GM23338 (cell line): ENCODE data around the gene TBC1D30. TPM values are rescaled to one million over a fixed set of nuclear protein-coding genes. Genes with fewer than 3 reads are reported as not detected.

Experiments used
- ATAC-seq: fragments of 200-7000 bp; cut with Tn5 transposase; 3 replicates; pipeline ENCODE4 v1.9.1; 2020
- DNase-seq: peaks from one replicate; pipeline ENCODE4 v3.0.0-alpha.2; 2015; ENCODE audit warnings: low spot score
- H2AFZ ChIP-seq: fragments of 200-600 bp; sonication (generic); 2 replicates; pipeline ENCODE4 v1.8.0; 2016; ENCODE audit warnings: antibody characterized with exemption, mild to moderate bottlenecking, moderate library complexity
- H3F3A ChIP-seq: fragments of 200-600 bp; sonication (generic); replicated peaks from 2 replicates; pipeline ENCODE4 v1.8.0; 2017; ENCODE audit warnings: antibody characterized with exemption, mixed run types, low read depth
- H3K27ac ChIP-seq: fragments of 200-600 bp; sonication (generic); 2 replicates; pipeline ENCODE4 v1.6.1; 2016; ENCODE audit warnings: low read depth
- H3K27me3 ChIP-seq: fragments of 200-600 bp; sonication (generic); 2 replicates; pipeline ENCODE4 v1.8.0; 2016; ENCODE audit warnings: mild to moderate bottlenecking, mixed run types, moderate library complexity; ENCODE audit not compliant: insufficient read depth
- H3K36me3 ChIP-seq: fragments of 200-600 bp; sonication (generic); 2 replicates; pipeline ENCODE4 v1.8.0; 2016; ENCODE audit warnings: mild to moderate bottlenecking; ENCODE audit not compliant: insufficient read depth
- H3K4me1 ChIP-seq: fragments of 200-600 bp; sonication (generic); 2 replicates; pipeline ENCODE4 v1.8.0; 2016; ENCODE audit warnings: mild to moderate bottlenecking, moderate library complexity; ENCODE audit not compliant: insufficient read depth
- H3K4me2 ChIP-seq: fragments of 200-600 bp; sonication (generic); 2 replicates; pipeline ENCODE4 v1.7.1; 2017; ENCODE audit warnings: mixed run types
- H3K4me3 ChIP-seq: fragments of 200-600 bp; sonication (generic); 2 replicates; pipeline ENCODE4 v1.6.1; 2016; ENCODE audit warnings: mixed run types
- H3K79me2 ChIP-seq: fragments of 200-600 bp; sonication (generic); replicated peaks from 2 replicates; pipeline ENCODE4 v1.8.0; 2017; ENCODE audit warnings: mild to moderate bottlenecking; ENCODE audit not compliant: insufficient read depth
- H3K9me2 ChIP-seq: fragments of 200-600 bp; sonication (generic); 2 replicates; pipeline ENCODE4 v1.8.0; 2017; ENCODE audit not compliant: insufficient read depth
- H4K20me1 ChIP-seq: fragments of 200-600 bp; sonication (generic); replicated peaks from 2 replicates; pipeline ENCODE4 v1.8.0; 2017; ENCODE audit warnings: mild to moderate bottlenecking; ENCODE audit not compliant: insufficient read depth
- H3K27ac Mint-ChIP-seq: 2 replicates; pipeline ENCODE4 v1.8.0; 2020; ENCODE audit warnings: inconsistent platforms, mild to moderate bottlenecking, moderate library complexity, mixed read lengths
- H3K27me3 Mint-ChIP-seq: 3 replicates; pipeline ENCODE4 v1.8.0; 2022; ENCODE audit warnings: low read depth, mild to moderate bottlenecking, moderate library complexity, mixed read lengths, inconsistent platforms; ENCODE audit not compliant: insufficient read depth, poor library complexity
- H3K36me3 Mint-ChIP-seq: 3 replicates; pipeline ENCODE4 v1.8.0; 2021; ENCODE audit warnings: low read depth, mild to moderate bottlenecking, inconsistent platforms, moderate library complexity, mixed read lengths
- H3K4me1 Mint-ChIP-seq: 3 replicates; pipeline ENCODE4 v1.8.0; 2020; ENCODE audit warnings: mild to moderate bottlenecking, inconsistent platforms, mixed read lengths
- H3K4me3 Mint-ChIP-seq: 3 replicates; pipeline ENCODE4 v1.8.0; 2021; ENCODE audit warnings: moderate library complexity, mild to moderate bottlenecking, inconsistent platforms, mixed read lengths
- H3K9me3 Mint-ChIP-seq: 3 replicates; pipeline ENCODE4 v1.8.0; 2020; ENCODE audit warnings: moderate library complexity, mild to moderate bottlenecking, inconsistent platforms, mixed read lengths
- CREB1 ChIP-seq: fragments of 250-450 bp; sonication (Bioruptor Pico); IDR thresholded peaks from 2 replicates; pipeline ENCODE4 v1.5.0; 2020; ENCODE audit warnings: low read depth, mild to moderate bottlenecking, moderate library complexity
- CTCF ChIP-seq, 2 experiments: fragments of 200-600 bp in 1 of 2; sonication (generic) in 1 of 2; conservative IDR thresholded peaks; 2 replicates each; pipeline versions ENCODE4 v1.5.1 to v1.6.1; 2016 to 2017; ENCODE audit warnings: antibody characterized with exemption in 2 of 2, low read depth in 2 of 2, mild to moderate bottlenecking in 2 of 2, moderate library complexity in 1 of 2
- ETS1 ChIP-seq: IDR thresholded peaks from 2 replicates; pipeline ENCODE4 v1.6.1; 2016; ENCODE audit warnings: antibody characterized with exemption
- EZH2phosphoT487 ChIP-seq: fragments of 200-600 bp; sonication (generic); IDR thresholded peaks from one replicate; pipeline ENCODE4 v1.8.1; 2018; ENCODE audit warnings: antibody characterized with exemption; ENCODE audit not compliant: unreplicated experiment
- NANOG ChIP-seq: IDR thresholded peaks from 2 replicates; pipeline ENCODE4 v1.6.1; 2016; ENCODE audit warnings: antibody characterized with exemption, borderline replicate concordance
- POLR2AphosphoS5 ChIP-seq: IDR thresholded peaks from 2 replicates; pipeline ENCODE4 v1.6.1; 2016; ENCODE audit warnings: antibody characterized with exemption, low read depth
- REST ChIP-seq: IDR thresholded peaks from one replicate; pipeline ENCODE4 v1.6.1; 2018; ENCODE audit warnings: antibody characterized with exemption; ENCODE audit not compliant: unreplicated experiment
- STAT1 ChIP-seq: IDR thresholded peaks from one replicate; pipeline ENCODE4 v1.6.1; 2016; ENCODE audit warnings: antibody characterized with exemption; ENCODE audit not compliant: unreplicated experiment
- ZNF114 ChIP-seq: fragments of 250-450 bp; sonication (Bioruptor Pico); IDR thresholded peaks from 2 replicates; pipeline ENCODE4 v1.5.0; 2020; ENCODE audit warnings: mild to moderate bottlenecking, moderate library complexity
- polyA plus RNA-seq: library from polyadenylated mRNA; unstranded; fragments of >200 nt; fragmentation: Nextera tagmentation; extraction: Ambion mirVana; gene quantifications from 2 replicates; pipeline ENCODE4 v1.2.1, GENCODE V29; 2016
- total RNA-seq: library from RNA; depleted of rRNA; stranded (reverse); fragments of >200 nt; shearing (Covaris generic); gene quantifications from 2 replicates; pipeline ENCODE4 v1.2.3, GENCODE V29; 2014

TBC1D30 gene
- total and polyA plus RNA-seq, 2 experiments from 2014 or later, result 2.9 to 9.6 TPM

- no peaks in the 10 kb centered on the region for H3K9me3 Mint-ChIP-seq
- no peak overlapping the region for H3K27ac Mint-ChIP-seq
- DNase-seq, result no peak
- ATAC-seq, result no peak
- H3K27me3 Mint-ChIP-seq, result peaks cover 31% of the 10 kb centered on the region
- H4K20me1 ChIP-seq, result no peaks in the 10 kb centered on the region; the same call in 1 of the 2 replicates
- H3K4me1 ChIP-seq, result peaks cover 19% of the 10 kb centered on the region
- H3K9me2 ChIP-seq, result no peaks in the 10 kb centered on the region
- H3K27ac ChIP-seq, result no peak overlapping the region
- H3K79me2 ChIP-seq, result no peaks in the 10 kb centered on the region
- peaks cover 8% of the 10 kb centered on the region for H3F3A ChIP-seq
- peaks cover 13% of the 10 kb centered on the region for H3K4me1 Mint-ChIP-seq
- no peak overlapping the region for H2AFZ ChIP-seq
- H3K4me3 Mint-ChIP-seq, result peak overlapping the region; percentile 81
- H3K4me2 ChIP-seq, result peak overlapping the region; percentile 95
- H3K36me3 Mint-ChIP-seq, result no peaks in the 10 kb centered on the region; the same call in 2 of the 3 replicates
- H3K4me3 ChIP-seq, result peak overlapping the region; percentile 70
- H3K36me3 ChIP-seq, result no peaks in the 10 kb centered on the region
- H3K27me3 ChIP-seq, result peaks cover 52% of the 10 kb centered on the region
- TF ChIP-seq ZNF114 (no peak), CREB1 (CRISPR knock-in tag) (no peak), POLR2AphosphoS5 (no peak), ETS1 (no peak), STAT1 (no peak), NANOG (no peak), EZH2phosphoT487 (no peak), CTCF (conservative IDR thresholded peaks at IDR 0.05; ENCODE audit: low read depth in 2 of 2) (no peak), REST (no peak)
Measured at GRCh38 chr12:64782191-64782876, 42.1 kb upstream of the TBC1D30 start.
